ENCODE data around the gene DIS3L2.
A peak's percentile ranks its signal among the peaks of the same experiment; 100 is the strongest.
"Not testable (repeated sequence)": the region's sequence is repeated elsewhere in the genome, so short reads cannot be mapped to it uniquely, and the experiment has no call there.

Gene DIS3L2

DNA sequence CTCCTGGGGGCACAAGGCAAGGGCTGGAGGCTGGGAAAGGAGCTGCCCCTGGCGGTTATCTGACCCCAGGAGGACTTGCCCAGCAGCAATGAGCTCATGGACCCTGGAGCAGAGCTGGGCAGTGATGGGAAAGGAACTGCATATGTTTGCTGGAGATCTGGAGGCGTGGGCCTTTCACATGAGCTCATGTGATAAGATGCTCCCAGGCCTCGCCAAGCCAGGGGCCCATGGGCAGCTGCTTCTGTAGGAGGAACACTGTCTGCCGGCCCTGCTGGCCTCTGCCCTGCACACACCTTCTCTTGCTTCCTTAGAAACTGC lies 26.3 kb upstream of the DIS3L2 start:
- Histone ChIP-seq H3K9ac (peak overlapping the region; percentile 49; the same call in 1 of the 2 replicates), H3K9me3 (no peaks in the 10 kb centered on the region), H3K36me3 (no peaks in the 10 kb centered on the region), H4K20me1 (no peaks in the 10 kb centered on the region), H3K4me1 (peaks cover 73% of the 10 kb centered on the region), H3K4me3 (no peak overlapping the region), H3K27ac (peak overlapping the region; percentile 76), H3K4me2 (peak overlapping the region; percentile 100), H3K27me3 (no peaks in the 10 kb centered on the region)
- TF ChIP-seq Cebpa-rat (IDR thresholded peaks at IDR 0.05): no peak

DNA sequence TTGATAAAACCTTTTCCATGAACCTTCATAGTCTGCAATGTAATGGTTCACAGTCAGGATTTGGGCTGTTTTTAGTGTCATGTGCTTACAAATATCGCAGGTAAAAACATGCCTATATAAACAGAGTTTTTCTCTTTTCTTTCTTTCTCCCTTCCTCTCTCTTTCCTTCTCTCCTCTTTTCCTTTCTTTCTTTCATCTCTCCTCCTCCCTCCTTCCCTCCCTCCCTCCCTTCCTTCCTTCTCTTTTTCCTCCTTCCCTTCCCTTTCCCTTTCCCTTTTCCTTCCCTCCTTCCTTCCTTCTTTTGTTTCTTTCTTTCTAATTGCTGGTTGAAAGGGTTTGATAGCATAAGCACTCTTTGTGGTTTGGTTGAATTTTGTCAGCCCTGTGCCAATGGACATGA lies 25.7 kb upstream of the DIS3L2 start:
- H3K27ac ChIP-seq: 0 out of 2 replicates have a peak overlapping the region, but pooled peaks have one; percentile 76
- H3K4me2 ChIP-seq: peak overlapping the region; percentile 100
- H4K20me1 ChIP-seq: no peaks in the 10 kb centered on the region
- H3K9me3 ChIP-seq: no peaks in the 10 kb centered on the region
- TF ChIP-seq Cebpa-rat (IDR thresholded peaks at IDR 0.05): no peak
- H3K4me1 ChIP-seq: peaks cover 73% of the 10 kb centered on the region
- no peaks in the 10 kb centered on the region for H3K27me3 ChIP-seq
- no peak overlapping the region for H3K9ac ChIP-seq
- no peaks in the 10 kb centered on the region for H3K36me3 ChIP-seq
- H3K4me3 ChIP-seq: no peak overlapping the region

DNA sequence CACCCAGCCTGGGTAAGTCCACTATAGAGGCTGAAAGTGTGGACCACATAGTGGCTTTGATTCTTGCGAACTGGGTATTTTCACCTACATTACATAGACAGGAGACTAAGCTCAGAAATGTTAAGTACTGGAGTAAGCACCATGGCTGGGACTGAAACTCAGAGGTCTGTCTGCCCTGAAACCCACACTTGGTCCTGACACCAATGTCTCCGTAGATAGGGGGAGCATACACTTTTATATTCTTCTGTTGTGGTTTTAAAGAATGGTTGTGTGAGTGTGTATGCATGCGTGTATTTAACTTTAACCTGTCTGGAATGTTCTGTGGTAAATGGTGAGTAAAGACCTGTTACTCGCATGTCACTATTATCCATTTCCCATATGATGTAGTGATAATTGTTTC lies 25.0 kb upstream of the DIS3L2 start:
- H3K27ac ChIP-seq: no peak overlapping the region
- H3K27me3 ChIP-seq: no peaks in the 10 kb centered on the region
- no peak overlapping the region for H3K4me3 ChIP-seq
- H3K36me3 ChIP-seq: no peaks in the 10 kb centered on the region
- peak overlapping the region; percentile 64 for H3K4me2 ChIP-seq
- no peak overlapping the region for H3K9ac ChIP-seq
- H3K4me1 ChIP-seq: peaks cover 73% of the 10 kb centered on the region
- TF ChIP-seq Cebpa-rat (IDR thresholded peaks at IDR 0.05): no peak
- no peaks in the 10 kb centered on the region for H4K20me1 ChIP-seq
- no peaks in the 10 kb centered on the region for H3K9me3 ChIP-seq

DNA sequence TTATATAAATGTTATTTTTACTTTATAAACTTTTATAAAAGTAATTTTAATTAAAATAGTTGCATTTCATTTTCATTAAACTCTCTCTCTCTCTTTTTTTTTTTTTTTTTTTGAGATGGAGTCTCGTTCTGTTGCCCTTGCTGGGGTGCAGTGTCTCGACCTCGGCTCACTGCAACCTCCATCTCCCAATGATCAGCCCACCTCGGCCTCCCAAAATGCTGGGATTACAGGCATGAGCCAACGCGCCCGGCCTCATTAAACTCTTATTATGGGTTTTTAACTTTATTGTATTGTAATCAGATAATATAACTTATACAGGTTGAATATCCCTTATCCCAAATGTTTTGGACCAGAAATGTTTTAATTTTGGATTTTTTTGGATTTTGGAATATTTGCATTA lies 24.5 kb upstream of the DIS3L2 start:
- Histone ChIP-seq H3K4me1 (peaks cover 73% of the 10 kb centered on the region), H3K27me3 (no peaks in the 10 kb centered on the region), H3K9me3 (no peaks in the 10 kb centered on the region), H3K4me2 (no peak overlapping the region), H3K36me3 (no peaks in the 10 kb centered on the region), H3K27ac (no peak overlapping the region), H4K20me1 (no peaks in the 10 kb centered on the region), H3K9ac (no peak overlapping the region), H3K4me3 (no peak overlapping the region)
- TF ChIP-seq Cebpa-rat (IDR thresholded peaks at IDR 0.05): no peak

DNA sequence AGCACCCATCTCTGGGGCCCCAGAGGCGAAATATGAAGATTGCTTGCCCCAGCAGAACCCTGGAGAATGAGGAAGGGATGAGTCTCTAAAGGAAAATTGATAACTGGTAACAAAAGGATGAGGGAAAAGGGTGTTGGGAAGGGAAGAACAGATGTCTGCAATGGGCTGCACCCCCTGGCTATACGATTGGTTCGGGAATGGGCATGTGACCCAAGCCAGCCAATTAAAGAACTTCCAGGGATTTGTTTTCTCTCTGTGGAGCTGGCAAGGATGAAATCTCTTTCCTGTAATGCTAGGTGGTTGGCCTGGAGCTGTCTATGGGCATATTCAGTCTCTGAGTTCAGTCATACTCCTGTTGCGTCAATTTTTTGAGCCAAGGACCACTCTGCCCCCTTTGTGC lies 22.5 kb upstream of the DIS3L2 start:
- Histone ChIP-seq H3K4me1 (peaks cover 53% of the 10 kb centered on the region), H3K4me3 (no peak overlapping the region), H3K9ac (no peak overlapping the region), H3K4me2 (no peak overlapping the region), H3K9me3 (no peaks in the 10 kb centered on the region), H3K27ac (peak overlapping the region; percentile 28; the same call in 1 of the 2 replicates), H3K36me3 (no peaks in the 10 kb centered on the region), H3K27me3 (no peaks in the 10 kb centered on the region), H4K20me1 (no peaks in the 10 kb centered on the region)
- no peak for TF ChIP-seq Cebpa-rat (IDR thresholded peaks at IDR 0.05)

DNA sequence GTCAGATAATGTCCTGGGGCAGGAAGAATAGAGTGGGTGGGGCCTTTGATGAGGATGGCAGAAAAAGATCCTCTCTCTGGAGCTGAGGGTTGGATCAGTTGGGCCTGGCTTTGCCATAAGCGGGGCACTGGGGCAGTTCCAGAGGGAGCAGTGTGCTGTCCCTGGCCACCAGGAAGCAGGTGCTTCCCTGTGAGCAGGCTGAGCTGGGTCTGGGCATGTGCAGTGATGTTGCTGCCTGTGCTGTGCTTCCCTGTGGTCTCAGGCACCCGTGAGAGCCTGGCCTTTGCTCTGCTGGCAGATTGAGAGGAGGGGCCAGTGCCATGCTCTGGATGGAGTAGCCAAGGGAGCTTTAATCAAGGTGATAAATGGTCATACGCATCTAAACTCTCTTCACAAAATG lies 20.7 kb upstream of the DIS3L2 start:
- H3K4me3 ChIP-seq: no peak overlapping the region
- peaks cover 40% of the 10 kb centered on the region for H3K4me1 ChIP-seq
- H3K4me2 ChIP-seq: peak overlapping the region; percentile 68
- no peaks in the 10 kb centered on the region for H3K9me3 ChIP-seq
- H3K27me3 ChIP-seq: no peaks in the 10 kb centered on the region
- H4K20me1 ChIP-seq: no peaks in the 10 kb centered on the region
- H3K27ac ChIP-seq: peak overlapping the region; percentile 47
- H3K36me3 ChIP-seq: no peaks in the 10 kb centered on the region
- no peak for TF ChIP-seq Cebpa-rat (IDR thresholded peaks at IDR 0.05)
- 0 out of 2 replicates have a peak overlapping the region, but pooled peaks have one; percentile 11 for H3K9ac ChIP-seq

DNA sequence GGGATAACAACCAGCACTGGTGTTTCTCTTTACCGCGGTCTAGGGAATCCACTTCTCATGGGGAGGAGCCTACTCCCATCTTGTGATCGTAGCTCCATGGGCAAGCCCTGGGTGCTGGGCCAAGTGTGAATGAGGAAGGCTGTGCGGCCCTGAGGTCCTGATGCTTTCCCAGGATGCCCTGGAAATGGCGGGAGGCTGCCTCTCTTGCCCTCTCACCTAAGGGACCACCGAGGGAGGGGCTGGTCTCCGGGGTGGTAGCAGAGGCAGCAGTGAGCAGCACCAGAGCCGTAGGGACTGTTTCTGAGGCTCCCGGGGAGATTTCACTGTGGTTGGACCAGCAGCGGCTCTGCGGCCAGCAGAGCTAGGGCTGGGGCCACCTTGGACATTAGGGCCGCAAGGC lies 19.8 kb upstream of the DIS3L2 start:
- H3K27ac ChIP-seq: peak overlapping the region; percentile 47
- H3K9me3 ChIP-seq: no peaks in the 10 kb centered on the region
- peak overlapping the region; percentile 68 for H3K4me2 ChIP-seq
- no peaks in the 10 kb centered on the region for H3K36me3 ChIP-seq
- TF ChIP-seq Cebpa-rat (IDR thresholded peaks at IDR 0.05): no peak
- H3K27me3 ChIP-seq: no peaks in the 10 kb centered on the region
- H3K9ac ChIP-seq: no peak overlapping the region
- H3K4me3 ChIP-seq: no peak overlapping the region
- no peaks in the 10 kb centered on the region for H4K20me1 ChIP-seq
- peaks cover 42% of the 10 kb centered on the region for H3K4me1 ChIP-seq

DNA sequence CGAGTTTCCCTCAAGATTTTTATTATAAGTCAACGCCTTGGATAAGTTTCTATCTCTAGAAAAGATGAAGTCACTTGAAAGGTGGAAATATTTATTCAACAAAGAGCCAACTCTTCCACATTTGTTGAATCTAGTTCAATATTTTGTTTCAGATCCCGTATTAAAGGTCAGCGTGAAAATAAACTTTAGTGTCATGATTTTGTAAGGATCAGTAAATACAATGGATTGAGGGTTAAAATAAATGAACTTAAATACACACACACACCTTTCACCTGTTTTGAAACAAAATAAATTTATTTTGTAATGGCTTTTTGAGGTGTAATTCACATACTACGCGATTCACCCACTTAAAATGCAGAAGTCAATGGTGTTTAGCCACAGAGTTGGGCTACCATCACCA lies 19.3 kb upstream of the DIS3L2 start:
- H3K9me3 ChIP-seq: no peaks in the 10 kb centered on the region
- H3K4me3 ChIP-seq: no peak overlapping the region
- H3K27ac ChIP-seq: peak overlapping the region; percentile 47
- TF ChIP-seq Cebpa-rat (IDR thresholded peaks at IDR 0.05): no peak
- H3K4me2 ChIP-seq: no peak overlapping the region
- H4K20me1 ChIP-seq: no peaks in the 10 kb centered on the region
- peaks cover 37% of the 10 kb centered on the region for H3K4me1 ChIP-seq
- H3K9ac ChIP-seq: no peak overlapping the region
- no peaks in the 10 kb centered on the region for H3K27me3 ChIP-seq
- H3K36me3 ChIP-seq: no peaks in the 10 kb centered on the region

DNA sequence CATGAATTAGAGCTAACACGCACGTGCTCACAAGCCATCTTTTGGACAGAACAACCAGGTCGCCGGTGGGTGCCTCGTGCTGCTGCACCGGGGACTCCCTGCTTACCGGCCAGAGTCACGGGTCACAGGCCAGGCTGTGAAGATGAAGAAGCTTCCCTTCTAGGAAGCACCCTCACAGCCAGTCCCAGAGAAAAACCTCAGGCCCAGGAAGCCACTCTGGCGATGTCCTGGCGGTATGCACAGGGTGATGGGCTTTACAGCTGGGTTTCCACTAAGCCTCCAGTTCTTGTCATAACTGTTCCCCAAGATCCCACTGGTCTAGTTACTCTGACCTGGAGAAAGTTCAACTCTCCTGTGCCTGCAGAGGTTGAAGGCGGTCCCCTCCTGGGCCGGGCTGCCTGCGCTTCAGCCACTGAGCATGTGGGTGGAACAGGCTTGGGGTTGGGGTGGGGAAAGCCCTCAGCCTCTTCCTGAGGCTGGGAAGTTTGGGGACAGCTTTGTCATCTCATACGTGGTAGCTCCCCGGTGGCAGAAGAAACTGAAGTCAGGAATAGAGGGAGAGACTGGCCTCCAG lies 15.2 kb upstream of the DIS3L2 start:
- Histone ChIP-seq H3K4me2 (peak overlapping the region; percentile 48), H3K9ac (no peak overlapping the region)
- TF ChIP-seq Cebpa-rat (IDR thresholded peaks at IDR 0.05): no peak

DNA sequence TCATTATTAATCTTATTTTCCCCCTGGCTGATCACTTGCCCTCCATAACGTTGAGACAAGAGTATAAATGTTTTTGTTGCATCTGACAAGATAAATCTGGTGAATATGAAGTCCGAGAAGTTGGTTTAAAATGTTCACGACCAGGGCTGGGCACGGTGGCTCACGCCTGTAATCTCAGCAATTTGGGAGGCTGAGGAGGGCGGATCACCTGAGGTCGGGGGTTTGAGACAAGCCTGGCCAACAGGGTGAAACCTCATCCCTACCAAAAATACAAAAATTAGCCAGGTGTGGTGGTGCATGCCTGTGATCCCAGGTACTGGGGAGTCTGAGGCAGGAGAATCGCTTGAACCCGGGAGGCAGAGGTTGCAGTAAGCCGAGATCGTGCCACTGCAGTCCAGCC lies 14.4 kb upstream of the DIS3L2 start:
- not testable (repeated sequence) for H3K9ac ChIP-seq, H3K9me3 ChIP-seq, H3K4me3 ChIP-seq, H3K36me3 ChIP-seq, H3K4me2 ChIP-seq, H4K20me1 ChIP-seq, H3K27me3 ChIP-seq, H3K27ac ChIP-seq
- peaks cover 14% of the 10 kb centered on the region for H3K4me1 ChIP-seq

More for the DNA sequence above, 15.2 kb upstream of the DIS3L2 start:
- no peaks in the 10 kb centered on the region for H3K9me3 ChIP-seq
- H3K27me3 ChIP-seq: no peaks in the 10 kb centered on the region
- H3K27ac ChIP-seq: no peak overlapping the region
- no peak overlapping the region for H3K4me3 ChIP-seq
- no peaks in the 10 kb centered on the region for H3K36me3 ChIP-seq
- H4K20me1 ChIP-seq: no peaks in the 10 kb centered on the region
- H3K4me1 ChIP-seq: peaks cover 21% of the 10 kb centered on the region

DNA sequence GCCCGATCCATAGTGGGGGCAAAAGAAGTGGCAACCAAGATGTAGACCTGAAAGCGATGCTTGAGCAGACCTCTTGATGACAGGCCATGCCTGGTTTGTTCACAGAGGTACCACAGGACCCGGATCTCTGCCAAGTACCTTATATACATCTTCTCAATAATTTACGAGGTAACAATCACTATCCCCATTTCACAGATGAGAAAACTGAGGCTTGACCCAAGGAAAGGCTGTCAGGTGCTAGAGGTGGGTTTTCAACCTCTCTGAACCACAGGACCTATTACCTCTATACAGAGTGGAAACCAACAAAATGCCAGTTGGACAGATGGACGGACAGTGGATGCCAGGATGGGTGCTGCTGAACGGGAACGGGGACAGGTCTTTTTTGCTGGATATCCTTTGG lies 13.8 kb upstream of the DIS3L2 start:
- Histone ChIP-seq H3K9me3 (no peaks in the 10 kb centered on the region), H3K27me3 (no peaks in the 10 kb centered on the region), H3K4me2 (no peak overlapping the region), H3K36me3 (no peaks in the 10 kb centered on the region), H3K4me1 (peaks cover 14% of the 10 kb centered on the region), H3K27ac (no peak overlapping the region), H3K4me3 (no peak overlapping the region), H3K9ac (no peak overlapping the region), H4K20me1 (no peaks in the 10 kb centered on the region)
- no peak for TF ChIP-seq Cebpa-rat (IDR thresholded peaks at IDR 0.05)

Measured in BLaER1 (cell line).